HEK293 (cell line): ENCODE measurements around the gene DDX51.

ENCODE experiments used
- CTCF ChIA-PET: fragments of 350-600 bp; formaldehyde crosslinking; extraction: SDS; loops from one replicate; lab custom pipeline; 2021; ENCODE audit warnings: antibody characterized with exemption; lab: Yijun Ruan, JAX
- POLR2A ChIA-PET: fragments of 300-600 bp; formaldehyde crosslinking; extraction: SDS; loops from one replicate; lab custom pipeline; 2020; ENCODE audit warnings: antibody characterized with exemption, inconsistent platforms; lab: Yijun Ruan, JAX
- H3K27ac ChIP-seq: fragments of 200-500 bp; sonication (Bioruptor generic); 2 replicates; pipeline ENCODE4 v1.5.1; 2014; ENCODE audit warnings: low read depth, low read length, control low read depth, inconsistent platforms; ENCODE audit errors: extremely low read depth
- H3K36me3 ChIP-seq, 2 experiments: fragments of 200-500 bp in 1 of 2; sonication (Bioruptor generic) in 1 of 2; 1 replicate in 1 of 2; 2 replicates in 1 of 2; pipeline ENCODE4 v1.5.1; 2014 to 2017; ENCODE audit warnings: inconsistent platforms in 2 of 2, low read length in 2 of 2; ENCODE audit not compliant: control insufficient read depth in 2 of 2, insufficient read depth in 1 of 2
- H3K4me1 ChIP-seq: fragments of 200-500 bp; sonication (Bioruptor generic); 2 replicates; pipeline ENCODE4 v1.5.1; 2014; ENCODE audit warnings: mild to moderate bottlenecking, low read length, inconsistent platforms; ENCODE audit not compliant: control insufficient read depth, insufficient read depth
- H3K4me3 ChIP-seq: 2 replicates; pipeline ENCODE4 v1.5.1; 2011; ENCODE audit warnings: low read depth, mild to moderate bottlenecking, control low read depth, low read length, moderate library complexity
- H3K9me3 ChIP-seq: fragments of 200-500 bp; sonication (Bioruptor generic); 2 replicates; pipeline ENCODE4 v1.5.1; 2014; ENCODE audit warnings: low read depth, low read length, inconsistent platforms; ENCODE audit not compliant: control insufficient read depth, insufficient read depth
- BCL11B ChIP-seq: fragments of 450-650 bp; formaldehyde crosslinking; IDR thresholded peaks from 2 replicates; pipeline ENCODE4 v1.5.1; 2016; ENCODE audit warnings: low read depth, missing biosample characterization, missing genetic modification characterization
- IKZF3 ChIP-seq: fragments of 450-650 bp; IDR thresholded peaks from 2 replicates; pipeline ENCODE4 v1.5.0; 2018; ENCODE audit warnings: missing biosample characterization, mild to moderate bottlenecking, missing genetic modification characterization, moderate library complexity
- KLF8 ChIP-seq: fragments of 450-650 bp; formaldehyde crosslinking; IDR thresholded peaks from 2 replicates; pipeline ENCODE4 v1.5.1; 2016; ENCODE audit warnings: missing biosample characterization, missing genetic modification characterization
- YY1 ChIP-seq: fragments of 450-650 bp; formaldehyde crosslinking; IDR thresholded peaks from 2 replicates; pipeline ENCODE4 v1.5.1; 2018; ENCODE audit warnings: missing biosample characterization, missing genetic modification characterization
- ZBTB1 ChIP-seq: fragments of 450-650 bp; formaldehyde crosslinking; IDR thresholded peaks from 2 replicates; pipeline ENCODE4 v1.5.1; 2016; ENCODE audit warnings: missing biosample characterization, missing genetic modification characterization
- ZBTB20 ChIP-seq: fragments of 450-650 bp; formaldehyde crosslinking; IDR thresholded peaks from 2 replicates; pipeline ENCODE4 v1.5.1; 2016; ENCODE audit warnings: missing biosample characterization, missing genetic modification characterization
- ZNF138 ChIP-seq: fragments of 450-650 bp; formaldehyde crosslinking; IDR thresholded peaks from 2 replicates; pipeline ENCODE4 v1.5.1; 2016; ENCODE audit warnings: missing biosample characterization, missing genetic modification characterization, borderline replicate concordance
- ZNF146 ChIP-seq: fragments of 450-650 bp; formaldehyde crosslinking; IDR thresholded peaks from 2 replicates; pipeline ENCODE4 v1.5.1; 2016; ENCODE audit warnings: missing biosample characterization, missing genetic modification characterization
- ZNF175 ChIP-seq: fragments of 450-650 bp; formaldehyde crosslinking; IDR thresholded peaks from 2 replicates; pipeline ENCODE4 v1.5.1; 2016; ENCODE audit warnings: missing biosample characterization, missing genetic modification characterization
- ZNF23 ChIP-seq: fragments of 450-650 bp; formaldehyde crosslinking; IDR thresholded peaks from 2 replicates; pipeline ENCODE4 v1.5.1; 2016; ENCODE audit warnings: missing biosample characterization, missing genetic modification characterization, borderline replicate concordance
- ZNF266 ChIP-seq: fragments of 450-650 bp; formaldehyde crosslinking; IDR thresholded peaks from 2 replicates; pipeline ENCODE4 v1.5.1; 2016; ENCODE audit warnings: missing biosample characterization, missing genetic modification characterization, low read depth
- ZNF391 ChIP-seq: fragments of 450-650 bp; formaldehyde crosslinking; IDR thresholded peaks from 2 replicates; pipeline ENCODE4 v1.5.1; 2016; ENCODE audit warnings: low read depth, missing biosample characterization, missing genetic modification characterization, borderline replicate concordance
- ZNF416 ChIP-seq: fragments of 450-650 bp; formaldehyde crosslinking; IDR thresholded peaks from 2 replicates; pipeline ENCODE4 v1.5.1; 2016; ENCODE audit warnings: missing biosample characterization, missing genetic modification characterization
- ZNF548 ChIP-seq: fragments of 450-650 bp; formaldehyde crosslinking; IDR thresholded peaks from 2 replicates; pipeline ENCODE4 v1.5.1; 2016; ENCODE audit warnings: missing biosample characterization, missing genetic modification characterization
- ZNF585B ChIP-seq: fragments of 450-650 bp; formaldehyde crosslinking; IDR thresholded peaks from 2 replicates; pipeline ENCODE4 v1.5.1; 2016; ENCODE audit warnings: missing biosample characterization, missing genetic modification characterization
- ZNF600 ChIP-seq: fragments of 450-650 bp; formaldehyde crosslinking; IDR thresholded peaks from 2 replicates; pipeline ENCODE4 v1.5.1; 2016; ENCODE audit warnings: missing biosample characterization, missing genetic modification characterization
- ZNF830 ChIP-seq: fragments of 450-650 bp; IDR thresholded peaks from 2 replicates; pipeline ENCODE4 v1.5.0; 2018; ENCODE audit warnings: missing biosample characterization, missing genetic modification characterization, low read depth, mild to moderate bottlenecking, moderate library complexity
- ZXDB ChIP-seq: fragments of 450-650 bp; formaldehyde crosslinking; IDR thresholded peaks from 2 replicates; pipeline ENCODE4 v1.5.1; 2016; ENCODE audit warnings: missing biosample characterization, missing genetic modification characterization
- TF ChIP-seq, protein P1 (sequence below): fragments of 450-650 bp; formaldehyde crosslinking; IDR thresholded peaks from 2 replicates; pipeline ENCODE4 v1.5.1; 2016; ENCODE audit warnings: missing biosample characterization, missing genetic modification characterization
- TF ChIP-seq, protein P2 (sequence below): fragments of 450-650 bp; formaldehyde crosslinking; IDR thresholded peaks from 2 replicates; pipeline ENCODE4 v1.5.1; 2017; ENCODE audit warnings: missing biosample characterization, missing genetic modification characterization
- TF ChIP-seq, protein P3 (sequence below): fragments of 450-650 bp; formaldehyde crosslinking; optimal IDR thresholded peaks from 2 replicates; pipeline ENCODE3; 2016; ENCODE audit warnings: missing biosample characterization, mild to moderate bottlenecking, missing genetic modification characterization
- TF ChIP-seq, protein P4 (sequence below): fragments of 450-650 bp; formaldehyde crosslinking; IDR thresholded peaks from 2 replicates; pipeline ENCODE4; 2016; ENCODE audit warnings: missing biosample characterization, missing genetic modification characterization
- TF ChIP-seq, protein P5 (sequence below): fragments of 450-650 bp; formaldehyde crosslinking; IDR thresholded peaks from 2 replicates; pipeline ENCODE4 v1.5.1; 2017; ENCODE audit warnings: missing biosample characterization, missing genetic modification characterization

Gene DDX51

DNA sequence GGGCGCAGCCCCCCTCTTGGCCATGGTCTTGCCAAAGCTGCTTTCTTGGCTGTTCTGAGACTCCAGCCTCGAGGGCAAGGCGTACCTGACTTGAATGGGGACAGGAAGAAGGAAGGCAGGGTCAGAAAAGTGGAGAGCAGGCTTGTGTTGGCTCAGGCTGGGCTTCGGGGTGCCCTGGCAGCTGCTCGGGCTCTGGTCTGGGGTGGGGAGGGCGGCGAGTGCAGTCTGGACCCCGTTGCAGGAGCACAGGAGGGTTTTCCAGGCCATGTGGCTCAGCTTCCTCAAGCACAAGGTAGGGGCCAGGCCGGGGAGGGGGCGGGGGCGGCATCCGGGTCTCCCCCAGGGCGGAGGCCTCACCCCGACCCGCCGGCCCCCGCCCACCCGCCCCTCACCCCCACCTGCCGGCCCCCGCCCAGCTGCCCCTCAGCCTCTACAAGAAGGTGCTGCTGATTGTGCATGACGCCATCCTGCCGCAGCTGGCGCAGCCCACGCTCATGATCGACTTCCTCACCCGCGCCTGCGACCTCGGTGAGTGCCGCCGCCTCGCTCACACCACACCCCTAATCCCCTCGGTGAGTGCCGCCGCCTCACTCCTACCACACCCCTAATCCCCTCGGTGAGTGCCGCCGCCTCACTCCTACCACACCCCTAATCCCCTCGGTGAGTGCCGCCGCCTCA lies 4.4 kb upstream of the DDX51 start:
- TF ChIP-seq ZNF266: no peak
- no peak for TF ChIP-seq ZBTB20 (tag by site-specific recombination)
- no peak for TF ChIP-seq ZNF416 (tag by site-specific recombination)
- TF ChIP-seq ZXDB (tag by site-specific recombination): no peak
- TF ChIP-seq, protein P1, sequence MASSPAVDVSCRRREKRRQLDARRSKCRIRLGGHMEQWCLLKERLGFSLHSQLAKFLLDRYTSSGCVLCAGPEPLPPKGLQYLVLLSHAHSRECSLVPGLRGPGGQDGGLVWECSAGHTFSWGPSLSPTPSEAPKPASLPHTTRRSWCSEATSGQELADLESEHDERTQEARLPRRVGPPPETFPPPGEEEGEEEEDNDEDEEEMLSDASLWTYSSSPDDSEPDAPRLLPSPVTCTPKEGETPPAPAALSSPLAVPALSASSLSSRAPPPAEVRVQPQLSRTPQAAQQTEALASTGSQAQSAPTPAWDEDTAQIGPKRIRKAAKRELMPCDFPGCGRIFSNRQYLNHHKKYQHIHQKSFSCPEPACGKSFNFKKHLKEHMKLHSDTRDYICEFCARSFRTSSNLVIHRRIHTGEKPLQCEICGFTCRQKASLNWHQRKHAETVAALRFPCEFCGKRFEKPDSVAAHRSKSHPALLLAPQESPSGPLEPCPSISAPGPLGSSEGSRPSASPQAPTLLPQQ (tag by site-specific recombination): no peak
- no peak for TF ChIP-seq ZNF600
- no peak for TF ChIP-seq ZNF23
- TF ChIP-seq, protein P2, sequence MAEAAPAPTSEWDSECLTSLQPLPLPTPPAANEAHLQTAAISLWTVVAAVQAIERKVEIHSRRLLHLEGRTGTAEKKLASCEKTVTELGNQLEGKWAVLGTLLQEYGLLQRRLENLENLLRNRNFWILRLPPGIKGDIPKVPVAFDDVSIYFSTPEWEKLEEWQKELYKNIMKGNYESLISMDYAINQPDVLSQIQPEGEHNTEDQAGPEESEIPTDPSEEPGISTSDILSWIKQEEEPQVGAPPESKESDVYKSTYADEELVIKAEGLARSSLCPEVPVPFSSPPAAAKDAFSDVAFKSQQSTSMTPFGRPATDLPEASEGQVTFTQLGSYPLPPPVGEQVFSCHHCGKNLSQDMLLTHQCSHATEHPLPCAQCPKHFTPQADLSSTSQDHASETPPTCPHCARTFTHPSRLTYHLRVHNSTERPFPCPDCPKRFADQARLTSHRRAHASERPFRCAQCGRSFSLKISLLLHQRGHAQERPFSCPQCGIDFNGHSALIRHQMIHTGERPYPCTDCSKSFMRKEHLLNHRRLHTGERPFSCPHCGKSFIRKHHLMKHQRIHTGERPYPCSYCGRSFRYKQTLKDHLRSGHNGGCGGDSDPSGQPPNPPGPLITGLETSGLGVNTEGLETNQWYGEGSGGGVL (tag by site-specific recombination): no peak
- TF ChIP-seq, all 188 proteins: peak for 0
- ChIA-PET CTCF (no interaction called here), POLR2A (no interaction called here)
- Histone ChIP-seq H3K4me1 (0 out of 2 replicates have a peak, but pooled peaks cover 3% of the 10 kb centered on the region), H3K36me3 (peaks cover 0 to 42% of the 10 kb centered on the region in 2 experiments; a peak in 1 of 3 replicates), H3K4me3 (no peak overlapping the region), H3K9me3 (no peaks in the 10 kb centered on the region), H3K27ac (no peak overlapping the region)

DNA sequence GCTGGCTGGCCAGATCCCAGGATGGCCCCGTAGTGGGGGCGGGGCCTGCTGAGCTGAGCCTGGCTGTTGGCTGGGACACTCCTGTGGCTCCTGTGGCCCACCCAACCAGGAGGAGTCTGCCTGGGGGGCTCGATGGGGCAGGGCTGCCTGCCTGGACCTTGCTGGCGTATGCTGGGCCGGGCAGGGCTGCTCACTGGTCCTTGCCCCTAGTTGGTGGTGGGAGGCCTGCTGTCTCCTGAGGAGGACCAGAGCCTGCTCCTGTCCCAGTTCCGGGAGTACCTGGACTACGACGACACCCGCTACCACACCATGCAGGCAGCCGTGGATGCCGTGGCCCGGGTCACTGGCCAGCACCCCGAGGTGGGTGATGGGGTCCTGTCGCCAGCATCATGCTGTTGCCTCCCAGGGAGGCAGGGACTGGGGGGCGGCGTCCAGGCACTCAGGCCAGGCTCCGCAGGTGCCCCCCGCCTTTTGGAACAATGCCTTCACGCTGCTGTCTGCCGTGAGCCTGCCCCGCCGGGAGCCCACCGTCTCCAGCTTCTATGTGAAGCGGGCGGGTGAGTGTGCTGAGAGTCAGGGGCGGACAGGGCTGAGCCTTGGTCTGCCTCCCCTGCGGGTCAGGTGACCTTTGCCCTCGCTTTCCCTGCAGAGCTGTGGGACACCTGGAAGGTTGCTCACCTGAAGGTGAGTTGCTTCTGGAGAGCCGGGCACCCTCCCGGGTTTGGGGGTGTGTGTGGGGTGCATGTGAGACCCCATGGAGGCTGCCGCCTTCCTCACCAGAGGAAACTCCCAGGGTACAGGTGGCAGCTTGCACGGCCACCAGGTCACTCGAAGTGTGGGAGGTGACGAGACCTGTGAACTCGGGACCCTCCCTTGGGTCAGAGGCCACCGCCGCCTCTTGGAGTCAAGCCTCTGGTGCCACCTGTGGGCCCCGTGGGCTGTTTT lies 3.6 kb upstream of the DDX51 start:
- Histone ChIP-seq H3K27ac (no peak overlapping the region), H3K4me3 (no peak overlapping the region), H3K36me3 (peaks cover 0 to 43% of the 10 kb centered on the region in 2 experiments; a peak in 1 of 3 replicates), H3K9me3 (no peaks in the 10 kb centered on the region), H3K4me1 (0 out of 2 replicates have a peak, but pooled peaks cover 3% of the 10 kb centered on the region)
- POLR2A ChIA-PET: interaction anchor here (1.2 kb wide), 1 partner anchor 13 kb away, joined by 3 read pairs; no protein-coding TSS in a partner anchor
- CTCF ChIA-PET: interaction anchor here (1.7 kb wide), 1 partner anchor 267 kb away, joined by 9 read pairs; no protein-coding TSS in a partner anchor
- TF ChIP-seq ZNF391 (tag by site-specific recombination): no peak
- TF ChIP-seq, protein P3, sequence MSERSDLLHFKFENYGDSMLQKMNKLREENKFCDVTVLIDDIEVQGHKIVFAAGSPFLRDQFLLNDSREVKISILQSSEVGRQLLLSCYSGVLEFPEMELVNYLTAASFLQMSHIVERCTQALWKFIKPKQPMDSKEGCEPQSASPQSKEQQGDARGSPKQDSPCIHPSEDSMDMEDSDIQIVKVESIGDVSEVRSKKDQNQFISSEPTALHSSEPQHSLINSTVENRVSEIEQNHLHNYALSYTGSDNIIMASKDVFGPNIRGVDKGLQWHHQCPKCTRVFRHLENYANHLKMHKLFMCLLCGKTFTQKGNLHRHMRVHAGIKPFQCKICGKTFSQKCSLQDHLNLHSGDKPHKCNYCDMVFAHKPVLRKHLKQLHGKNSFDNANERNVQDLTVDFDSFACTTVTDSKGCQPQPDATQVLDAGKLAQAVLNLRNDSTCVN (tag by site-specific recombination): no peak
- TF ChIP-seq, protein P4, sequence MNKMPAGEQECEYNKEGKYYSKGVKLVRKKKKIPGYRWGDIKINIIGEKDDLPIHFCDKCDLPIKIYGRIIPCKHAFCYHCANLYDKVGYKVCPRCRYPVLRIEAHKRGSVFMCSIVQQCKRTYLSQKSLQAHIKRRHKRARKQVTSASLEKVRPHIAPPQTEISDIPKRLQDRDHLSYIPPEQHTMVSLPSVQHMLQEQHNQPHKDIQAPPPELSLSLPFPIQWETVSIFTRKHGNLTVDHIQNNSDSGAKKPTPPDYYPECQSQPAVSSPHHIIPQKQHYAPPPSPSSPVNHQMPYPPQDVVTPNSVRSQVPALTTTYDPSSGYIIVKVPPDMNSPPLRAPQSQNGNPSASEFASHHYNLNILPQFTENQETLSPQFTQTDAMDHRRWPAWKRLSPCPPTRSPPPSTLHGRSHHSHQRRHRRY: no peak
- TF ChIP-seq ZNF830 (tag by site-specific recombination): no peak
- TF ChIP-seq ZNF138: no peak
- TF ChIP-seq ZNF548: no peak
- TF ChIP-seq IKZF3 (tag by site-specific recombination): no peak
- no peak for TF ChIP-seq ZNF146 (tag by site-specific recombination)
- no peak for TF ChIP-seq ZBTB1
- TF ChIP-seq, protein P5, sequence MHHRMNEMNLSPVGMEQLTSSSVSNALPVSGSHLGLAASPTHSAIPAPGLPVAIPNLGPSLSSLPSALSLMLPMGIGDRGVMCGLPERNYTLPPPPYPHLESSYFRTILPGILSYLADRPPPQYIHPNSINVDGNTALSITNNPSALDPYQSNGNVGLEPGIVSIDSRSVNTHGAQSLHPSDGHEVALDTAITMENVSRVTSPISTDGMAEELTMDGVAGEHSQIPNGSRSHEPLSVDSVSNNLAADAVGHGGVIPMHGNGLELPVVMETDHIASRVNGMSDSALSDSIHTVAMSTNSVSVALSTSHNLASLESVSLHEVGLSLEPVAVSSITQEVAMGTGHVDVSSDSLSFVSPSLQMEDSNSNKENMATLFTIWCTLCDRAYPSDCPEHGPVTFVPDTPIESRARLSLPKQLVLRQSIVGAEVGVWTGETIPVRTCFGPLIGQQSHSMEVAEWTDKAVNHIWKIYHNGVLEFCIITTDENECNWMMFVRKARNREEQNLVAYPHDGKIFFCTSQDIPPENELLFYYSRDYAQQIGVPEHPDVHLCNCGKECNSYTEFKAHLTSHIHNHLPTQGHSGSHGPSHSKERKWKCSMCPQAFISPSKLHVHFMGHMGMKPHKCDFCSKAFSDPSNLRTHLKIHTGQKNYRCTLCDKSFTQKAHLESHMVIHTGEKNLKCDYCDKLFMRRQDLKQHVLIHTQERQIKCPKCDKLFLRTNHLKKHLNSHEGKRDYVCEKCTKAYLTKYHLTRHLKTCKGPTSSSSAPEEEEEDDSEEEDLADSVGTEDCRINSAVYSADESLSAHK (tag by site-specific recombination): no peak
- no peak for TF ChIP-seq YY1
- no peak for TF ChIP-seq BCL11B (tag by site-specific recombination)
- no peak for TF ChIP-seq ZNF600
- no peak for TF ChIP-seq ZNF175 (tag by site-specific recombination)
- TF ChIP-seq ZNF585B (tag by site-specific recombination): no peak
- TF ChIP-seq KLF8 (tag by site-specific recombination): no peak
